B cell (primary cell): ENCODE data around the gene TTC9C. TPM values are rescaled to one million over a fixed set of nuclear protein-coding genes. Genes with fewer than 3 reads are reported as not detected.
"Not testable (repeated sequence)": the region's sequence is repeated elsewhere in the genome, so short reads cannot be mapped to it uniquely, and the experiment has no call there.

Source experiments
- ATAC-seq: fragments of 200-7000 bp; cut with Tn5 transposase; one replicate; pipeline ENCODE4 v1.10.0; 2021; ENCODE audit warnings: low read depth, mild to moderate bottlenecking, moderate number of reproducible peaks, moderate library complexity
- CTCF ChIA-PET: fragments of 350-600 bp; sonication (Branson Sonifier 250); formaldehyde crosslinking; loops from one replicate; lab custom pipeline; 2021; ENCODE audit warnings: antibody characterized with exemption, inconsistent platforms; lab: Charles Lee
- POLR2A ChIA-PET: fragments of 350-600 bp; sonication (Branson Sonifier 250); formaldehyde crosslinking; loops from one replicate; lab custom pipeline; 2021; ENCODE audit warnings: antibody characterized with exemption; lab: Charles Lee
- DNase-seq: peaks from one replicate; pipeline ENCODE4 v3.0.0; 2013
- H2AFZ ChIP-seq: 2 replicates; pipeline ENCODE4 v1.6.1; 2012; ENCODE audit warnings: mild to moderate bottlenecking, low read depth, low read length; ENCODE audit not compliant: insufficient read depth, poor library complexity, severe bottlenecking
- H3K27ac ChIP-seq, 2 donors: 1 replicate in 1 of 2; 2 replicates in 1 of 2; pipeline ENCODE4 v1.5.1; 2012 to 2013; ENCODE audit warnings: low read length in 2 of 2, mild to moderate bottlenecking in 2 of 2, moderate library complexity in 1 of 2
- H3K27me3 ChIP-seq, 4 experiments: fragments of 200-600 bp in 1 of 4; sonication (generic) in 1 of 4; replicated peaks in 1 of 4; 1 replicate in 2 of 4; 2 replicates in 2 of 4; pipeline versions ENCODE4 v1.6.1 to v1.7.0; 2013 to 2016; ENCODE audit warnings: low read length in 3 of 4, mild to moderate bottlenecking in 2 of 4, mixed read lengths in 1 of 4, moderate library complexity in 1 of 4; ENCODE audit not compliant: insufficient read depth in 4 of 4, control insufficient read depth in 3 of 4; ENCODE audit errors: control extremely low read depth in 1 of 4
- H3K36me3 ChIP-seq, 2 experiments: replicated peaks in 1 of 2; 1 replicate in 1 of 2; 2 replicates in 1 of 2; pipeline versions ENCODE4 v1.6.1 to v1.7.1; 2013; ENCODE audit warnings: low read length in 1 of 2; ENCODE audit not compliant: insufficient read depth in 2 of 2, control insufficient read depth in 1 of 2; ENCODE audit errors: control extremely low read depth in 1 of 2, extremely low read depth in 1 of 2
- H3K4me1 ChIP-seq, 2 donors: fragments of 200-600 bp in 1 of 2; sonication (generic) in 1 of 2; 1 replicate in 1 of 2; 2 replicates in 1 of 2; pipeline versions ENCODE4 v1.5.1 to v1.6.1; 2013 to 2017; ENCODE audit warnings: low read length in 2 of 2; ENCODE audit not compliant: control insufficient read depth in 2 of 2, insufficient read depth in 2 of 2
- H3K4me2 ChIP-seq: replicated peaks from 2 replicates; pipeline ENCODE3; 2012; ENCODE audit warnings: mild to moderate bottlenecking, low read depth, low read length; ENCODE audit not compliant: poor library complexity, severe bottlenecking
- H3K4me3 ChIP-seq, 5 experiments: fragments of 200-600 bp in 1 of 5; sonication (generic) in 1 of 5; 1 replicate in 3 of 5; 2 replicates in 2 of 5; pipeline versions ENCODE4 v1.5.1 to v1.7.0; 2011 to 2016; ENCODE audit warnings: low read length in 4 of 5, mild to moderate bottlenecking in 4 of 5, low read depth in 2 of 5, control low read depth in 1 of 5, moderate library complexity in 1 of 5; ENCODE audit not compliant: insufficient read depth in 1 of 5; ENCODE audit errors: control extremely low read depth in 1 of 5, extremely low read depth in 1 of 5
- H3K79me2 ChIP-seq: fragments of 200-600 bp; sonication (generic); one replicate; pipeline ENCODE4 v1.6.0; 2016; ENCODE audit warnings: low read length; ENCODE audit not compliant: control insufficient read depth, insufficient read depth
- H3K9ac ChIP-seq: fragments of 200-600 bp; sonication (generic); 2 replicates; pipeline ENCODE4 v1.6.1; 2017; ENCODE audit warnings: mild to moderate bottlenecking, low read length, moderate library complexity
- H3K9me3 ChIP-seq, 3 donors: one replicate each; pipeline versions ENCODE4 v1.6.1 to v1.7.1; 2013; ENCODE audit warnings: low read length in 2 of 3; ENCODE audit not compliant: control insufficient read depth in 2 of 3, insufficient read depth in 1 of 3; ENCODE audit errors: control extremely low read depth in 1 of 3
- H4K20me1 ChIP-seq: 2 replicates; pipeline ENCODE4 v1.6.0; 2012; ENCODE audit warnings: mild to moderate bottlenecking, low read length; ENCODE audit not compliant: insufficient read depth, control insufficient read depth, poor library complexity, severe bottlenecking
- H3K27ac Mint-ChIP-seq: one replicate; pipeline ENCODE4 v1.8.0; 2021; ENCODE audit warnings: mixed read lengths
- H3K27me3 Mint-ChIP-seq: one replicate; pipeline ENCODE4 v1.8.0; 2021; ENCODE audit warnings: mixed read lengths
- H3K4me1 Mint-ChIP-seq: one replicate; pipeline ENCODE4 v1.8.0; 2021; ENCODE audit warnings: mixed read lengths
- H3K4me3 Mint-ChIP-seq: one replicate; pipeline ENCODE4 v1.8.0; 2021; ENCODE audit warnings: mixed read lengths
- H3K9me3 Mint-ChIP-seq: one replicate; pipeline ENCODE4 v1.8.0; 2022; ENCODE audit warnings: mixed read lengths; ENCODE audit not compliant: insufficient read depth
- EZH2 ChIP-seq: IDR thresholded peaks from 2 replicates; pipeline ENCODE4 v1.6.1; 2012; ENCODE audit warnings: borderline replicate concordance, low read depth, mild to moderate bottlenecking, moderate library complexity, low read length; ENCODE audit not compliant: insufficient read depth, poor library complexity, severe bottlenecking
- WGBS: methylation state at CpG from one replicate; pipeline ENCODE4 v1.1.5; 2013; ENCODE audit warnings: missing lambda C conversion rate; ENCODE audit not compliant: insufficient coverage; 5-methylcytosine and 5-hydroxymethylcytosine counted together
- intact Hi-C: fragments of 100-400 bp; cut with micrococcal nuclease; formaldehyde crosslinking; loops from one replicate; pipeline ENCODE4 v1.10.0; 2022
- polyA plus RNA-seq: library from polyadenylated mRNA; depleted of rRNA; stranded (reverse); fragments of >200 nt; gene quantifications from 2 replicates; pipeline ENCODE4 v1.2.3, GENCODE V29; 2012
- total RNA-seq, 2 donors: library from RNA; stranded (reverse); fragments of 120-200 nt in 1 of 2; gene quantifications; 1 replicate in 1 of 2; 2 replicates in 1 of 2; pipeline versions ENCODE4 v1.2.3 to v1.2.4, GENCODE V29; 2013 to 2022
- TF ChIP-seq, protein P1 (sequence below): fragments of 200-600 bp; IDR thresholded peaks from one replicate; pipeline ENCODE4 v1.8.0; 2022; ENCODE audit warnings: antibody characterized with exemption, mild to moderate bottlenecking

TTC9C gene
- total and polyA plus RNA-seq, 2 donors (not counting 1 experiment from before 2014, with no cell fraction given): 33.5 to 56.3 TPM

DNA sequence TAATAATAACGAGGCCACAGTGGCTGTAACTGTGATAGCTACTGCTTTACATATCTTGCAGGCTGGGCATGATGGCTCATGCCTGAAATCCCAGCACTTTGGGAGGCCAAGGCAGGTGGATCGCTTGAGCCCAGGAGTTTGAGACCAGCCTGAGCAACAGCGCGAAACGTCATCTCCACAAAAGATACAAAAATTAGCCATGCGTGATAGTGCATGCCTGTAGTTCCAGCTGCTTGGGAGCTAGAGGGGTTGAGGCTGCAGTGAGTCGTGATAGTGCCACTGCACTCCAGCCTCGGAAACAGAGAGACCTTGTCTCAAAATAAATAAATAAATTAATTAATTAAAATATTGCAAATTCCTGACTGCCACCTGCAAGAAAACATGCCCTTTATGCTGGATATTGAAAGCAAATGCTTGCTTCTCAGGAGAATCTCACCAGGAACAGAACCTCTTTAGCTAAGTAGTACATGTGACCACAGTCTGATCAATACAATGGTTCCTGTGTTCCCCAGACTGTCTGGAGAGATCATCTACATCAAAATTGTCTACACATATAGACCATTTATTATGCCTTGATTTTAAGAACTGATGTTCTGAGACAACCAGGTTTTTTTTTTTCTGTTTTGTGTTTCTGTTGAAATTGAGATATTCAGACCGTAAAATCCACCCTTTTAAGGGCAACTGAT, 19.3 kb downstream of the TTC9C start:
- H3K27me3 Mint-ChIP-seq: no peaks in the 10 kb centered on the region
- H4K20me1 ChIP-seq: peaks cover 6% of the 10 kb centered on the region
- peaks cover 12% of the 10 kb centered on the region for H3K4me1 Mint-ChIP-seq
- WGBS: 92% methylated on average over 6 of the region's 9 CpGs
- POLR2A ChIA-PET: interaction anchor here (0.6 kb wide), 1 partner anchor 103 kb away, joined by 3 read pairs; no protein-coding TSS in a partner anchor
- peaks cover 0 to 4% of the 10 kb centered on the region in 2 donors for H3K4me1 ChIP-seq
- no peaks in the 10 kb centered on the region for H3K27me3 ChIP-seq
- DNase-seq: no peak
- H3K4me2 ChIP-seq: no peak overlapping the region
- CTCF ChIA-PET: interaction anchor here (0.8 to 1.1 kb wide), 4 partner anchors 11 to 158 kb away, joined by 3 to 5 read pairs (median 3); partner anchors contain the start of gene STX5
- intact Hi-C loops: no loop called here
- H3K9me3 Mint-ChIP-seq: no peaks in the 10 kb centered on the region
- H3K27ac ChIP-seq: no peak overlapping the region
- H3K4me3 ChIP-seq: no peak overlapping the region
- no peaks in the 10 kb centered on the region for H3K9me3 ChIP-seq
- H3K36me3 ChIP-seq: peaks cover 0 to 16% of the 10 kb centered on the region in 2 experiments
- H3K9ac ChIP-seq: no peak overlapping the region
- peaks cover 26% of the 10 kb centered on the region for H3K79me2 ChIP-seq
- H3K4me3 Mint-ChIP-seq: no peak overlapping the region
- no peak overlapping the region for H3K27ac Mint-ChIP-seq
- TF ChIP-seq EZH2: no peak
- TF ChIP-seq, protein P1, sequence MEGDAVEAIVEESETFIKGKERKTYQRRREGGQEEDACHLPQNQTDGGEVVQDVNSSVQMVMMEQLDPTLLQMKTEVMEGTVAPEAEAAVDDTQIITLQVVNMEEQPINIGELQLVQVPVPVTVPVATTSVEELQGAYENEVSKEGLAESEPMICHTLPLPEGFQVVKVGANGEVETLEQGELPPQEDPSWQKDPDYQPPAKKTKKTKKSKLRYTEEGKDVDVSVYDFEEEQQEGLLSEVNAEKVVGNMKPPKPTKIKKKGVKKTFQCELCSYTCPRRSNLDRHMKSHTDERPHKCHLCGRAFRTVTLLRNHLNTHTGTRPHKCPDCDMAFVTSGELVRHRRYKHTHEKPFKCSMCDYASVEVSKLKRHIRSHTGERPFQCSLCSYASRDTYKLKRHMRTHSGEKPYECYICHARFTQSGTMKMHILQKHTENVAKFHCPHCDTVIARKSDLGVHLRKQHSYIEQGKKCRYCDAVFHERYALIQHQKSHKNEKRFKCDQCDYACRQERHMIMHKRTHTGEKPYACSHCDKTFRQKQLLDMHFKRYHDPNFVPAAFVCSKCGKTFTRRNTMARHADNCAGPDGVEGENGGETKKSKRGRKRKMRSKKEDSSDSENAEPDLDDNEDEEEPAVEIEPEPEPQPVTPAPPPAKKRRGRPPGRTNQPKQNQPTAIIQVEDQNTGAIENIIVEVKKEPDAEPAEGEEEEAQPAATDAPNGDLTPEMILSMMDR: no peak
- ATAC-seq: no peak
- H2AFZ ChIP-seq: no peak overlapping the region

DNA sequence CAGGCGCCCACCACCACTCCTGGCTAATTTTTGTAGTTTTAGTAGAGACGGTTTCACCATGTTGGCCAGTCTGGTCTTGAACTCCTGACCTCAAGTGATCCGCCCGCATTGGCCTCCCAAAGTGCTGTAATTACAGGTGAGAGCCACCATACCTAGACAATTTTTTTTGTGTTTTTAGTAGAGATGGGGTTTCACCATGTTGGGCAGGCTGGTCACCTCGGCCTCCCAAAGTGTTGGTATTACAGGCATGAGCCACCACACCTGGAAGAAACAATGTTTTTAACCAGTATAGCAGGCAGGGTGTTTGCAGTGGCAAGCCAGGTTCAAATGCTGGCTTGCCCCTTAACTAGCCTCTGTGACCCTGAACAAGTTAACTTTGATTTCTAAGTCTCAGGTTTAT, 21.6 kb downstream of the TTC9C start:
- H3K4me3 Mint-ChIP-seq, intact Hi-C loops, H3K27ac ChIP-seq, H3K4me3 ChIP-seq, H3K9me3 ChIP-seq, DNase-seq, H4K20me1 ChIP-seq, H2AFZ ChIP-seq, H3K9ac ChIP-seq, H3K4me2 ChIP-seq, H3K9me3 Mint-ChIP-seq, H3K27me3 Mint-ChIP-seq, ATAC-seq, H3K27me3 ChIP-seq, H3K27ac Mint-ChIP-seq, POLR2A ChIA-PET: not testable (repeated sequence)
- CTCF ChIA-PET: interaction anchor here (1.5 to 1.6 kb wide), 2 partner anchors 15 to 37 kb away, joined by 3 read pairs; partner anchors contain the start of gene TMEM179B
- WGBS: 100% methylated on average over 1 of the region's 5 CpGs
- H3K36me3 ChIP-seq: peaks cover 0 to 19% of the 10 kb centered on the region in 2 experiments
- peaks cover 7 to 21% of the 10 kb centered on the region in 2 donors for H3K4me1 ChIP-seq
- peaks cover 28% of the 10 kb centered on the region for H3K4me1 Mint-ChIP-seq
- peaks cover 40% of the 10 kb centered on the region for H3K79me2 ChIP-seq
